C4-2B (cell line): ENCODE results near the gene PTCD3.

Source experiments
- ZFX ChIP-seq: fragments of 450-650 bp; IDR thresholded peaks from 2 replicates; pipeline ENCODE4 v1.6.1; 2017
- TF ChIP-seq, protein P1 (sequence below): fragments of 450-650 bp; conservative IDR thresholded peaks from 2 replicates; pipeline ENCODE4 v1.5.1; 2017; ENCODE audit warnings: mild to moderate bottlenecking

DNA sequence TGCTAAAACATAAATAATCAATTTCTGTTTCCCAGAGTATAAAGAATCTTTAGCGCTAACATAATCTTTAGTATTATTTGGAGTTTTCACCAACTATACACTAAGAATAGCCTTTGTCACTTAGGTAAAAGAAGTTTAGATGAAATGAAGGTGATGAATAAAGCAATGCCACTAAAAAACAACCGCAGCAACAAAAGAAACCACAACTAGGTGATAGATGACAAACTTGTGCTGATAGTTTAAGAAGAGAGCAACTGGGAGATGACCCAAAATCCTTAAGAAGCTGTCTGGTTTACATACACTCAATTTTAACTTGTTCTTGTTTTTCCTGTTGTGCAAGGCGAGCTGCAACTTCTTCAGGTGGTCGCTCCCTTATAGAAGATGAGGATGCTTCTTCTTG, 64.4 kb downstream of the PTCD3 start:
- TF ChIP-seq, protein P1, sequence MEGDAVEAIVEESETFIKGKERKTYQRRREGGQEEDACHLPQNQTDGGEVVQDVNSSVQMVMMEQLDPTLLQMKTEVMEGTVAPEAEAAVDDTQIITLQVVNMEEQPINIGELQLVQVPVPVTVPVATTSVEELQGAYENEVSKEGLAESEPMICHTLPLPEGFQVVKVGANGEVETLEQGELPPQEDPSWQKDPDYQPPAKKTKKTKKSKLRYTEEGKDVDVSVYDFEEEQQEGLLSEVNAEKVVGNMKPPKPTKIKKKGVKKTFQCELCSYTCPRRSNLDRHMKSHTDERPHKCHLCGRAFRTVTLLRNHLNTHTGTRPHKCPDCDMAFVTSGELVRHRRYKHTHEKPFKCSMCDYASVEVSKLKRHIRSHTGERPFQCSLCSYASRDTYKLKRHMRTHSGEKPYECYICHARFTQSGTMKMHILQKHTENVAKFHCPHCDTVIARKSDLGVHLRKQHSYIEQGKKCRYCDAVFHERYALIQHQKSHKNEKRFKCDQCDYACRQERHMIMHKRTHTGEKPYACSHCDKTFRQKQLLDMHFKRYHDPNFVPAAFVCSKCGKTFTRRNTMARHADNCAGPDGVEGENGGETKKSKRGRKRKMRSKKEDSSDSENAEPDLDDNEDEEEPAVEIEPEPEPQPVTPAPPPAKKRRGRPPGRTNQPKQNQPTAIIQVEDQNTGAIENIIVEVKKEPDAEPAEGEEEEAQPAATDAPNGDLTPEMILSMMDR, result no peak
- TF ChIP-seq ZFX, result no peak
